Measurements from ENCODE around the gene MTERF2.

Gene MTERF2

DNA sequence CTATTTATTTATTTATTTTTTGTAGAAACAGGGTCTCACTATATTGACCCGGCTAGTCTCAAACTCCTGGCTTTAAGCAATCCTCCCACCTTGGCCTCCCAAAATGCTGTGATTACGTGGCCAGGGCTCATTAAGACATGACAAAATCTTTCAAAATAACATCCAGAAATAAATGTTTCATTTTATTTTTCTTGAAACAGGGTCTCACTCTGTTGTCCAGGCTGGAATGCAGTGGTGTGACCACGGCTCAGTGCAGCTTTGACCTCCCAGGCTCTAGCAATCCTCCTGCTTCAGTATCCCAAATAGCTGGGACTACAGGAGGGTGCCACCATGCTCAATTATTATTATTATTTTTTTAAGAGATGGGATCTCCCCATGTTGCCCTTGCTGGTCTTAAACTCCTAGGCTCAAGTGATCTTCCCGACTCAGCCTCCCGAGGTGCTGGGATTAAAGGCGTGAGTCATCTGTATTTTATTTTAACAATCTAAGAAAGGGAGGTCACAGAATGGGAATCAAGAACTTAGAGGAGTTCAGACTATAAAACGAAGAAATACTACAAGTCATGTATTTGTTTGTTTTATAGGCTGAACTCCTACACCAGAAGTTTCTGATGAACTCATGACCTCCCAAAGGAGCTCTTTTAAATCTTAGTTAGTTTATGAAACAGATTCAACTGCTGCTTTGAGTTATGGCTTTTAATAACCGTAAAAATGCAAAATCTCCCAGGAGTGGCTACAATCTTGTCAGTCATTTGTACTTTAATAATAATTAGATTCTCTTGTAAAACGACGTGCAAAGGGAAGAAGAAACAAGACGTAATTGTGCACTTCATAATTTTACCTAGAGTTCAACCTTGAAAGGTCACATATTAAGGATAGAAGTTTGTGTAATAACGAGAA, 33.3 kb downstream of the MTERF2 start:
- DNase-seq: no peak

DNA sequence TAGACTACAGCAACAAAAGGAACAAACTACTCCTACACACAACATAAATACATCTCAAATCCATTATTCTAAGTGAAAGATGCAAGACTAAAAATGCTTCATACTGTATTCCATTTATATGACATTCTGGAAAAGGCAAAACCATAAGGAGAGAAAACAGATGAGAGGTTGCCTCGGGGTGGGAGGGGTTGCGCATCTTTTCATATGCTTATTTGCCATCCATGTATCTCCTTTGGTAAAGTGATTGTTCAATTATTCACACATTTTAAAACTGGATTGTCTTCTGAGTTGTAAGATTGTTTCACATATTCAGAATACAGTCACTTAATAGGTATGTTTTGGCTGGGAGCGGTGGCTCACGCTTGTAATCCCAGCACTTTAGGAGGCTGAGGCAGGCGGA, 36.4 kb downstream of the MTERF2 start:
- DNase-seq: no peak

DNA sequence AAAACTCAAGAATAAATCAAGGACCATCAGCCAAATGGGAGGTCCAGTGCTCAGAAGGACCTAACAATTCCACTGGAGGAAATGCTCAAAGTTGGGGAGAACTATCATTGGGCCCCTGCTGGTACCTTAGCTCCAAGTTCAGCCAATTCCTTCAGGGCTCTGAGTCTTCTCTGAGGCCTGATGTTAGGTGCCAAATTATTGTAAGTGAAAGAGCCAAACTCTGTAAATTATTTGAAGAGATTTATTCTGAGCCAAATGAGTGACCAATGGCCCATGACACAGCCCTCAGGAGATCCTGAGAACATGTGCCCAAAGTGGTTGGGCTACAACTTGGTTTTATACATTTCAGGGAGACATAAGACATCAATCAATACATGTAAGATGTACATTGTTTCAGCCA, 39.5 kb downstream of the MTERF2 start:
- no peak for DNase-seq

DNA sequence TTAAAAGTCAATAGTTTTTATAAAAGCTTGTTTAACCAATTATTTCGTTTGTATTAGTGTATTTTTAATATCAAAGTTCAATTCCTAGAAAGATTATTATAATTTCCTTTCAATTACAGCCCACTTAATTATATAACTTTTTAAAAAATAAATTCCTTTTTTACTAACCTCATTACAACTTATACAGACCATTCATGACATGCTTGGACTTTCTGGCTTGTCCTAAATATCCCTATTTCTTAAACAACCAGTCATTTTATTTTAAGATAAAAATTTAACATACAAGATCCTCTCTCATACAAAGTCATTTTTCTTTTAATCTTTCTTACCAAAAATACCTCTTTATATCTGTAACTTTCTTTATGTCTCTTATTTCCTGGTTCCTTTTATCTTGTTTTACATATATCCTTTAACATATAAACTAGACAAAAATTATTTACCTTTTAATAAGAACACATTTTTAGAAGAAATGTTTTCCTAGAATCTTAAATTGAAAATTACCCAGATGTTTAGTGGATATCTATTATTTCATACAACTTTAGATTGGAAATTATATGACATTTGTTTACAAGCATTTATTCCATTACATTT, 41.6 kb downstream of the MTERF2 start:
- no peak for DNase-seq

DNA sequence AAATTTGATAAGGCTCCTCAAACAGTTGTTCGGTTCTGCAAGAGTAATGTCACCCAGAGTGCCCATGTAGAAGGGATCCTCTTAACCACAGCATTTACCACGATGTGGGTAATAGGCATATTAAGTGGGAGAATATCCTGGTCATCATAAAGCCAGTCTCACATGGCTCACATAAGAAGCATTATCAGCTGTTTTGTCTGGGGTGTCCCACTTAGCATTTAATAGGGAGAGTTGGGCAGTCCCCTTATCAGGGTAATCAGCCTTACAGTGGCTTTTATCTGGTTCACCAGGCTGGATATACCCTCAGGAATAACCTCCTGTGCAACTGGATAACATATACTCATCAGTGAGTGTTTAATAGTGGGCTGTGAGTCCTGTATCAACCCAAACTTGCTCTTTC, 44.2 kb downstream of the MTERF2 start:
- DNase-seq: no peak

DNA sequence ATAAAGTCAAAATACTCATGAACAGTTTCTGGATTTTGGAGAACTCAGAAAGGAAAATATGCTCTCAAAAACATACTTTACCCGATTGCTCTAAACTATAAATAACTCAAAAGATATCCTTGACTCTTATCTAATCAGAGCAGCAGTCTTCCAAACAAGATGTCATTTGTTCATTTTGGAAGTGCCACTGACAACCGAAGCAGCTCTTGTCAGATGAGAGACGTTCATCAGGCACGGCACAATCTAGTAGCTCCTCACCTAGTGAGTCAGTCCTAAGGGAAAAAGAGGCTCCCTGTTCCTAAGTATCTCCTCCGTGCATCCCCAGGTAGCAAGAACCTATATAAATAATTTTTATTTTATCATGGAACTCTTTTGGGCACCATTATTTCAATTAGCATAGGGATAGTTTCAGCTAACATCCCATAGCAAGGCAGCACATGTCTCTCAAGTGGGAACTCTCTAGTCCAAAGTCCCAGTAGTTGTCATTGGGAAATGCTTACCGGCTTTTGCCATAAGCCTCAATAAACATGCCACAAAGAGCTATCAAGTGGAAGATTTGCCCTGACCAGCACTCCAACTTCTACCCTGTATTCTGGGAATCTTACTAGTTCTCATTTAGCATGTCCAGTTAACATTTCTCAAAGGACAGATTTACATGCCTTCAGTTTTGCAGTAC, 45.3 kb downstream of the MTERF2 start:
- DNase-seq: no peak

DNA sequence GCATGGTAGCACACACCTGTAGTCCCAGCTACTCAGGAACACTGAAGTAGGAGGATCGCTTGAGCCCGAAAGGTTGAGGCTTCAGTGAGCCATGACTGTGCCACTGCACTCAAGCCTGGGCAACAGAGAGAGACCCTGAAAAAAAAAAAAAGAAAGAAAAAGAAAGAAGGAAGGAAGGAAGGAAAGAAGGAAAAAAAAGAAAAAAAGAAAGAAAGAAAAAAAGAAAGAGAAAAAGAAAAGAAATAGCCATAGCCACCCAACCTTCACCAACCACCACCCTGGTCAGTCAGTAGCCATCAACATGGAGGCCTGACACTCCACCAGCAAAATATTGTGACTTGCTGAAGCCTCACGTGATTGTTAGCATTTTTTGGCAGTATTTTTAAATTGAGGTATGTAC, 52.7 kb downstream of the MTERF2 start:
- no peak for DNase-seq
